GM04504 (cell line): Measurements from ENCODE around the gene KRT8.
"Not testable (repeated sequence)": the region's sequence is repeated elsewhere in the genome, so short reads cannot be mapped to it uniquely, and the experiment has no call there.

Experiments used
- DNase-seq: peaks from one replicate; pipeline ENCODE4 v3.0.0-alpha.2; 2012; ENCODE audit warnings: low read depth

The KRT8 gene

DNA sequence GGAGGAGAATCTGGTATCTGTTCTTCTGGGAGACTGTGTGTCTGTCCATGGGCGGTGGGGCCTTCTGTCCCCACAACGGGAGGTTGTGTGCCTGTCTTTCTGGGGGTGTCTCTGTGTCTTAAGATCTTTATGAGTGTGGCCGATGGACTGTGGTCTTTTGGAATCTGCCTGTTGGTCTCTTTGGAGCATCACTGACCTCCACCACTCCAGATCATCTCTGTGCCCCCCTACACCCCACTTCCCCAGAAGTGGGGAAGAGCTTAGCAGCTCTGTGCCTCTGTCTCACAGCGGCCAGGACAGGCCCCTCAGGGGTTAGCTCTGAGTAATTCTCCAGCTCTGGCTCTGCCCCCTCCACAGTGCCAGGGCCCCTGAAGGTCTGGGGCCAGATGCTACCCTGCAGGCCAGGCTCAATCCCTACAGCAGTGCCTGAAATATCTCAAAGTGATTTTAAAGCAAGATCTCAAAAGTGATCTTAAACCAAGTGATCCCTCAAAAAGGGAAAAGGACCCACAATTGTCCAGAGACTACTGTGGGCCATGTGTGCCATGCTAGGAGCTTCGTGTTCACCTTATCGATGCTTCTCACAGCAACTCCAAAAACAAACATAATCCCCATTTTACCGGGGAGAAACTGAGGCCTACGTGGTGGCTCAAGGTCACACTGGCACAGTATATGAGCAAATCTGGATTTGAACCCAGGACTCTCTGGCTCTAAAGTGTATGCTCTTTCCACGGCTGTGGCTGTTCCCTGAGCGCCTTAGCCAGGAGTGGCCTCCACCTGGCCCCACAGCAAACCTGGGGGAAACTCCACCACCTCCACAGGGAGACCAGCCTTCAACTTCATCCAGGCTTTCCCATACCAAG, 30.1 kb downstream of the KRT8 start:
- no peak for DNase-seq

- peak; percentile 88 for DNase-seq
Observed at GRCh38 chr12:52873832-52874572, 30.9 kb downstream of the KRT8 start.

DNA sequence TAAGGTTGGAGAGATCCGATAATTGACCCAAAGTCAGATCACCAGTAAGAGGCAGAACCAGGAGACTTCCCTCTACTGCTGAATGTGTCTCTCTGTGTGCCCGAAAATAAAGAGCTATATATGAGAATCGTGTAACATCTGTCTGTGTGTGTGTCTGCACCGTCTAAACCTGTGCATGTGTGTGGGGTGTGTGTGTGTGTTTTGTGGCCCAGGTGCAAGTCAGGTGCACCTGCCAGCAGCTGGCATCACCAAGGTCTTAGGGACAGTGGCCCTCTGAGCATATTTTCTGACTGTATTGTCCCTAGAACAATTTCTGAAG, 31.4 kb downstream of the KRT8 start:
- DNase-seq: no peak

GRCh38 chr12:52872644-52873389, 32.1 kb downstream of the KRT8 start:
- DNase-seq: no peak

DNA sequence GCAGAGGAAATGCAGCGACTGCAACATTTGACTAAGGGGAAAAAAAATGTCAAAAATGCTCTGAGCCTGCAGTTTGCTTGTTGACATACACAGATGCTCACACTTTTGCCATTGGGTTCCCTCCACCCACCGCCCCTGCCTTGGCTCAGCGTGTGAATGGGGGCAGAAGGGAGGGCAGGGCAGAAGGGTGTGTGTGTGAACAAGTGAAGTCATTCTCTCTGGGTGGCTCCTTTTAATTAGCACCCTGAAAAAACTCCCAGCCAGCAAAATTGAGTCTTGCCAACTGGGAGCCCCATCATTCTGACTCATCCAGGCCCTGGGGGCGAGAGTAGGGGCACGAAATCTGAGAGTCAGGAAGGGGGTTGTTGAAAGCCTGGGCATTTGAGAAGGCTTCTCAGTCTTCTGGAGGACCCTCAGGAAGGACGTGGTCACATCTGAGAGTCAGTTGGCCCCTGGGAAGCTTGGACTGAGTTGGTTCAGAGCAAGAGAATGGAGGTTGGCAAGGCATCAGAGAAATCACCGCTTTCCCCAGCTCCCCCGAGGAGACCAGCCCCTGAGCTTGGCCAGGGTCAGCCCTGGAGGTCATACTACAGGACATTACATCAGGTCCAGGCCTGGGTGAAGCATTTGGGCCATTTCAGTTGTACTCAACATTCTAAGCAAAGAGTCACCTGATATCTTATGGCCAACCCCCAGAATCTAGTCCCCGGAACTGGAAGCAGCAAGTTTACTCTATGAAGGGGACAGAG, 33.4 kb downstream of the KRT8 start:
- peak; percentile 83 for DNase-seq

GRCh38 chr12:52870361-52871290, 34.2 kb downstream of the KRT8 start:
- DNase-seq: no peak

GRCh38 chr12:52867642-52868041, 37.2 kb downstream of the KRT8 start:
- no peak for DNase-seq

DNA sequence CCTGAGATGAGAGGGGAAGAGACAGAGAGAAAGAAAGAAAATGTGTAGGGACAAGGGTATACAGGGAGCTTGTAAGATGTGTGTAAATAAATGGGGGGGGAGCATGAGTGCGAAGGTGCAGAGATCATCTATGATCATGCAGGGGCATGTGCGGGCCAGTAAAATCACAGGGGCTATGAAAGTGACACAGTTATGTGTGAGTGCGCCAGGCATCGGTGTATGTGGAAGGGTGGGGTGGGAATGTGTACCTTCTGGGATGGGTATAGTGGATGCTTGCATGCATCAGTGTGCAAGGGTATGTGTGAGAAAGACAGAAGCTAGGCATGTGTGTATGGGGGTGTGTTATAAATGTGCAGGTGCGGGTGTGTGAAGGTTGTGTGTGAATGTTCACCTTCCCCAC, 37.7 kb downstream of the KRT8 start:
- no peak for DNase-seq

GRCh38 chr12:52865090-52865944, 39.6 kb downstream of the KRT8 start:
- DNase-seq: no peak

- DNase-seq: no peak
Observed at GRCh38 chr12:52862023-52862422, 42.9 kb downstream of the KRT8 start.

- no peak for DNase-seq
Observed at GRCh38 chr12:52861511-52861910, 43.4 kb downstream of the KRT8 start.

GRCh38 chr12:52860102-52860823, 44.6 kb downstream of the KRT8 start:
- no peak for DNase-seq

GRCh38 chr12:52857500-52857899, 47.4 kb downstream of the KRT8 start:
- DNase-seq: no peak

GRCh38 chr12:52856787-52857186, 48.1 kb downstream of the KRT8 start:
- DNase-seq: no peak

DNA sequence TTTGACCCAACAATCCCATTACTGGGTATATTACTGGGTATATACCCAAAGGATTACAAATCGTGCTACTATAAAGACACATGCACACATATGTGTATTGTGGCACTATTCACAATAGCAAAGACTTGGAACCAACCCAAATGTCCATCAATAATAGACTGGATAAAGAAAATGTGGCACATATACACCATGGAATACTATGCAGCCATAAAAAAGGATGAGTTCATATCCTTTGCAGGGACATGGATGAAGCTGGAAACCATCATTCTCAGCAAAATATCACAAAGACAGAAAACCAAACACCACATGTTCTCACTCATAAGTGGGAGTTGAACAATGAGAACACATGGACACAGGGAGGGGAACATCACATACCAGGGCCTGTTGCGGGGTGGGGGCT, 48.8 kb downstream of the KRT8 start:
- DNase-seq: not testable (repeated sequence)

- DNase-seq: no peak
Observed at GRCh38 chr12:52851787-52852186, 53.1 kb downstream of the KRT8 start.

DNA sequence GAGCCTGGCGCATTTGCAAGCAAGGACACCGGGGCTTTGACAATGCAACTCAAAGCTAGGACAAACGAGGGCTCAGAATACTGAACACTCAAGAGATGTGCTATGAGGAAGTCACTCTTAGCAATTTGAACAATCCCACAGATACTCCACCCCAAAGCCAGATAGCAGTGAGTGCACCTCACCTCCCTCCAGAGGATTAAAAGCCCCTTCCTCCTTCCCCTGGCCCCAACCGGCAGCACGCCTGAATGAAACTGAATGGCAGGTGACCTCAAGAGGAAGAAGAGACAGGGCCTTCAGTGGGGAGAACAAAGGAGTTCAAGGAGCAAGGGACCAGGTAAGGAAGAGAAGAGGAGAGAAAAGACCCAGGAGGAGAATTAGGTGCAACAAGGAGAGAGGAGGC, 54.2 kb downstream of the KRT8 start:
- DNase-seq: no peak

DNA sequence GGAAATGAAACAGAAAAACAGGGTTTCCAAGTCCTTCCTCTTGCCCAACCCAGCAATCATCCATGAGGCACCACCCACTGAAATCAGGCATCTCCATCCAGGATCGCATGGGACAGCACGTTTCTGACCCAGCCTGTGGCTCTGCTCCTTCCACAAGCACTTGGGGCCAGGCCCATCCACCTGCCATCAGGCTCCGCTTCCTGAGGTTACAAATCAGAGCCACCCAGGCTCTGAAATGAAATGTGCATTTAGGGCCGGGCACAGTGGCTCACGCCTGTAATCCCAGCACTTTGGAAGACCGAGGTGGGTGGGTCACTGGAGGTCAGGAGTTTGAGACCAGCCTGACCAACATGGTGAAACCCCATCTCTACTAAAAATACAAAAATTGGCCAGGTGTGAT, 55.4 kb downstream of the KRT8 start:
- no peak for DNase-seq

DNA sequence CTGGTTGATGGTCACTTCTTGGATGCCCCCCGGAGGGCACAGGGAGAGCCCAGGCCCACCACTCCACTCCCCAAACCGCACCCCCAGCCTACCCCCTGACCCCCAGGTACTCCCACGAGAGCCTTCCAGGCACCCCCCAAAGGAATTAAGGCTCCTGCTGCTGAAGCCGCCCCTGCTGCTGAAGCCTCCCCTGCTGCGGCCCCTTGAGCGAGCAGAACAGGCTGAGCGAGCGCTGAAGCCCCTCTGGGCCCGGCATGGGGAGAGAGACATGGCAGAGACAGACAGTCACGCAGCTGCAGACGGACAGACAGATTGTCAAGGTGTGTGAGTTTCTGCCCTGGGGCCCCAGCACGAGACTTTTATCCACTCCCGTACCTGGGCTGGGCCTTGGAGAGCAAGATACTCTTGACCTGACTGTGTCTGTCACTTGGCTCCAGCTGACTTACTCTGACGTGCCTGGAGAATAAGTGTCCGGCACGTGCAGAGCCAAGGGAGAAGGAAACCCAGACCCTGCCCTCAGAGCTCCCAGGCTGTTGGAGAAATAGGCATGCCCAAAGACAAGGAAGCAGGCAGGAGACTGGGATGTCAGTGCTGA, 56.1 kb downstream of the KRT8 start, which contains the start of gene KRT78:
TSS of gene KRT78 (minus strand) at position 334 of the 595 bp plus-strand sequence. CDS start at position 270, 64 bp downstream.
- DNase-seq: no peak
